ENCODE data around the gene ADA.

The ADA gene

GRCh38 chr20:44644667-44645131, 6.8 kb downstream of the ADA start:
- peak; percentile 68 for DNase-seq (ENCODE audit: low spot score)

GRCh38 chr20:44644230-44644617, 7.3 kb downstream of the ADA start:
- DNase-seq (ENCODE audit: low spot score): peak; percentile 19

- DNase-seq (ENCODE audit: low spot score): peak; percentile 68
Measured at GRCh38 chr20:44643596-44644229, 7.8 kb downstream of the ADA start.

GRCh38 chr20:44643154-44643519, 8.4 kb downstream of the ADA start:
- DNase-seq (ENCODE audit: low spot score): no peak

- DNase-seq (ENCODE audit: low spot score): peak; percentile 32
Measured at GRCh38 chr20:44642203-44643153, 9.0 kb downstream of the ADA start.

- DNase-seq (ENCODE audit: low spot score): no peak
Measured at GRCh38 chr20:44641325-44641724, 10.2 kb downstream of the ADA start.

- DNase-seq (ENCODE audit: low spot score): no peak
Measured at GRCh38 chr20:44640522-44640921, 11.0 kb downstream of the ADA start.

- DNase-seq (ENCODE audit: low spot score): no peak
Measured at GRCh38 chr20:44637522-44638372, 13.8 kb downstream of the ADA start.

- DNase-seq (ENCODE audit: low spot score): no peak
Measured at GRCh38 chr20:44637042-44637441, 14.5 kb downstream of the ADA start.

GRCh38 chr20:44635877-44636276, 15.6 kb downstream of the ADA start:
- DNase-seq (ENCODE audit: low spot score): no peak

- no peak for DNase-seq (ENCODE audit: low spot score)
Measured at GRCh38 chr20:44633872-44634600, 17.5 kb downstream of the ADA start.

GRCh38 chr20:44633187-44633810, 18.2 kb downstream of the ADA start:
- DNase-seq (ENCODE audit: low spot score): no peak

- no peak for DNase-seq (ENCODE audit: low spot score)
Measured at GRCh38 chr20:44632103-44632752, 19.3 kb downstream of the ADA start.

- DNase-seq (ENCODE audit: low spot score): no peak
Measured at GRCh38 chr20:44630297-44630696, 21.2 kb downstream of the ADA start.

GRCh38 chr20:44629542-44629941, 22.0 kb downstream of the ADA start:
- no peak for DNase-seq (ENCODE audit: low spot score)

GRCh38 chr20:44629017-44629385, 22.5 kb downstream of the ADA start:
- DNase-seq (ENCODE audit: low spot score): no peak

- DNase-seq (ENCODE audit: low spot score): no peak
Measured at GRCh38 chr20:44627364-44628010, 24.0 kb downstream of the ADA start.

- DNase-seq (ENCODE audit: low spot score): no peak
Measured at GRCh38 chr20:44626278-44626677, 25.2 kb downstream of the ADA start.

GRCh38 chr20:44625361-44625760, 26.1 kb downstream of the ADA start:
- no peak for DNase-seq (ENCODE audit: low spot score)

GRCh38 chr20:44624743-44625271, 26.7 kb downstream of the ADA start:
- no peak for DNase-seq (ENCODE audit: low spot score)
